ENCODE measurements around the gene CST3.

Gene CST3

GRCh38 chr20:23634044-23634801 lies 3.5 kb downstream of the CST3 start:
- Histone ChIP-seq H3K4me1 (ENCODE audit: low read depth, poor library complexity, severe bottlenecking) (no peaks in the 10 kb centered on the region), H3K36me3 (ENCODE audit: insufficient read depth) (no peaks in the 10 kb centered on the region), H3K27me3 (ENCODE audit: insufficient read depth, low read depth) (no peaks in the 10 kb centered on the region)

GRCh38 chr20:23632711-23633573 lies 4.8 kb downstream of the CST3 start:
- Histone ChIP-seq H3K4me3 (IDR thresholded peaks at IDR 0.05; ENCODE audit: insufficient read depth, low read depth, low read length) (no peak overlapping the region), H3K4me1 (ENCODE audit: low read depth, poor library complexity, severe bottlenecking) (no peaks in the 10 kb centered on the region), H3K36me3 (ENCODE audit: insufficient read depth) (no peaks in the 10 kb centered on the region), H3K4me2 (no peak overlapping the region), H3K9ac (no peak overlapping the region), H3K27me3 (ENCODE audit: insufficient read depth, low read depth) (no peaks in the 10 kb centered on the region), H4K20me1 (ENCODE audit: insufficient read depth) (no peaks in the 10 kb centered on the region), H3K79me2 (ENCODE audit: insufficient read depth, low read depth) (no peaks in the 10 kb centered on the region), H3K27ac (no peak overlapping the region), H2AFZ (ENCODE audit: low read depth) (no peak overlapping the region)
- TF ChIP-seq CTCF (conservative IDR thresholded peaks at IDR 0.05; ENCODE audit: low read depth, low read length) = no peak

More at GRCh38 chr20:23634044-23634801, 3.5 kb downstream of the CST3 start:
- no peaks in the 10 kb centered on the region for H4K20me1 ChIP-seq (ENCODE audit: insufficient read depth)
- H3K4me3 ChIP-seq (IDR thresholded peaks at IDR 0.05; ENCODE audit: insufficient read depth, low read depth, low read length) = no peak overlapping the region
- H3K79me2 ChIP-seq (ENCODE audit: insufficient read depth, low read depth) = no peaks in the 10 kb centered on the region
- H3K4me2 ChIP-seq = no peak overlapping the region
- H3K9ac ChIP-seq = no peak overlapping the region
- no peak for TF ChIP-seq CTCF (conservative IDR thresholded peaks at IDR 0.05; ENCODE audit: low read depth, low read length)
- H3K27ac ChIP-seq = no peak overlapping the region
- H2AFZ ChIP-seq (ENCODE audit: low read depth) = no peak overlapping the region

GRCh38 chr20:23631981-23632710 lies 5.6 kb downstream of the CST3 start:
- Histone ChIP-seq H3K27ac (no peak overlapping the region), H3K36me3 (ENCODE audit: insufficient read depth) (no peaks in the 10 kb centered on the region), H3K4me3 (IDR thresholded peaks at IDR 0.05; ENCODE audit: insufficient read depth, low read depth, low read length) (no peak overlapping the region), H3K79me2 (ENCODE audit: insufficient read depth, low read depth) (no peaks in the 10 kb centered on the region), H3K27me3 (ENCODE audit: insufficient read depth, low read depth) (no peaks in the 10 kb centered on the region), H2AFZ (ENCODE audit: low read depth) (no peak overlapping the region), H3K4me1 (ENCODE audit: low read depth, poor library complexity, severe bottlenecking) (no peaks in the 10 kb centered on the region), H3K9ac (no peak overlapping the region), H3K4me2 (no peak overlapping the region), H4K20me1 (ENCODE audit: insufficient read depth) (no peaks in the 10 kb centered on the region)
- TF ChIP-seq CTCF (conservative IDR thresholded peaks at IDR 0.05; ENCODE audit: low read depth, low read length) = no peak

GRCh38 chr20:23631226-23631822 lies 6.4 kb downstream of the CST3 start:
- Histone ChIP-seq H3K4me1 (ENCODE audit: low read depth, poor library complexity, severe bottlenecking) (no peaks in the 10 kb centered on the region), H3K4me2 (no peak overlapping the region), H3K79me2 (ENCODE audit: insufficient read depth, low read depth) (no peaks in the 10 kb centered on the region), H3K27me3 (ENCODE audit: insufficient read depth, low read depth) (no peaks in the 10 kb centered on the region), H3K27ac (no peak overlapping the region), H4K20me1 (ENCODE audit: insufficient read depth) (no peaks in the 10 kb centered on the region), H3K4me3 (IDR thresholded peaks at IDR 0.05; ENCODE audit: insufficient read depth, low read depth, low read length) (no peak overlapping the region), H2AFZ (ENCODE audit: low read depth) (no peak overlapping the region), H3K36me3 (ENCODE audit: insufficient read depth) (no peaks in the 10 kb centered on the region), H3K9ac (no peak overlapping the region)
- no peak for TF ChIP-seq CTCF (conservative IDR thresholded peaks at IDR 0.05; ENCODE audit: low read depth, low read length)

All from KMS-11 (cell line).